K562 (cell line): ENCODE data around the gene CNGA1. TPM values are rescaled to one million over a fixed set of nuclear protein-coding genes. Genes with fewer than 3 reads are reported as not detected.

Source experiments
- ATAC-seq: fragments of 200-7000 bp; cut with Tn5 transposase; 3 replicates; pipeline ENCODE4 v1.9.1; 2020; ENCODE audit warnings: moderate library complexity
- BruUV-seq: library from RNA; stranded (reverse); fragments of 400-500 nt; replicated peaks from 2 replicates; lab custom pipeline; 2021; lab: Mats Ljungman, UMichigan
- CTCF ChIA-PET: fragments of 300-600 bp; formaldehyde crosslinking; extraction: SDS; loops from one replicate; lab custom pipeline; 2021; ENCODE audit warnings: low intra/inter-chr PET ratio; lab: Yijun Ruan, JAX
- POLR2A ChIA-PET: fragments of 300-600, 350-650 bp; sonication (Branson Sonifier 250); formaldehyde crosslinking; extraction: SDS; loops from one replicate; lab custom pipeline; 2021; ENCODE audit warnings: antibody characterized with exemption, inconsistent platforms; lab: Yijun Ruan, JAX
- DNase-seq, 4 experiments: peaks; one replicate each; pipeline versions ENCODE4 v3.0.0 to v3.0.0-alpha.2; 2011 to 2018; ENCODE audit warnings: low spot score in 3 of 4, mixed read lengths in 3 of 4; ENCODE audit errors: extremely low read depth in 1 of 4
- FAIRE-seq: peaks from 2 replicates; lab custom pipeline; 2011; peaks lifted over from hg19 to GRCh38; lab: Jason Lieb, UNC
- H2AFZ ChIP-seq: 2 replicates; pipeline ENCODE4 v1.6.0; 2011; ENCODE audit warnings: low read depth, low read length, control low read depth, inconsistent platforms
- H3K27ac ChIP-seq: fragments of 200-600 bp; 3 replicates; pipeline ENCODE4 v1.8.0; 2011; ENCODE audit warnings: low read depth, mild to moderate bottlenecking, control low read depth, inconsistent platforms, low read length, moderate library complexity, mixed read lengths; ENCODE audit errors: extremely low read depth
- H3K27me3 ChIP-seq, 2 experiments: fragments of 300-600 bp in 1 of 2; 2 replicates in 1 of 2; 3 replicates in 1 of 2; pipeline versions ENCODE4 v1.6.0 to v1.8.0; 2011; ENCODE audit warnings: inconsistent platforms in 2 of 2, low read length in 2 of 2, mild to moderate bottlenecking in 1 of 2, mixed read lengths in 1 of 2, moderate library complexity in 1 of 2; ENCODE audit not compliant: control insufficient read depth in 2 of 2, insufficient read depth in 2 of 2
- H3K36me3 ChIP-seq: fragments of 300-600 bp; 3 replicates; pipeline ENCODE4 v1.8.0; 2011; ENCODE audit warnings: mild to moderate bottlenecking, low read length, inconsistent platforms; ENCODE audit not compliant: control insufficient read depth, insufficient read depth
- H3K4me1 ChIP-seq, 2 experiments: fragments of 200-600 bp in 1 of 2; replicated peaks in 1 of 2; 2 replicates in 1 of 2; 3 replicates in 1 of 2; pipeline versions ENCODE4 v1.5.1 to v1.8.0; 2011; ENCODE audit warnings: inconsistent platforms in 2 of 2, low read length in 2 of 2, mild to moderate bottlenecking in 1 of 2, mixed read lengths in 1 of 2, moderate library complexity in 1 of 2; ENCODE audit not compliant: control insufficient read depth in 2 of 2, insufficient read depth in 2 of 2
- H3K4me2 ChIP-seq: 2 replicates; pipeline ENCODE4 v1.6.1; 2011; ENCODE audit warnings: low read length, control low read depth, inconsistent platforms, mixed read lengths; ENCODE audit not compliant: insufficient read depth
- H3K4me3 ChIP-seq: fragments of 200-600 bp; sonication (generic), shearing (Covaris generic); 2 replicates; pipeline ENCODE4 v1.5.1; 2016; ENCODE audit warnings: control low read depth, inconsistent platforms
- H3K79me2 ChIP-seq: fragments of 200-600 bp; 3 replicates; pipeline ENCODE4 v1.8.0; 2011; ENCODE audit warnings: low read length, inconsistent platforms; ENCODE audit not compliant: control insufficient read depth, insufficient read depth
- H3K9ac ChIP-seq, 2 experiments: 2 replicates each; pipeline versions ENCODE4 v1.6.0 to v1.6.1; 2011; ENCODE audit warnings: low read depth in 2 of 2, low read length in 2 of 2, control low read depth in 1 of 2, inconsistent platforms in 1 of 2, mild to moderate bottlenecking in 1 of 2, mixed read lengths in 1 of 2; ENCODE audit not compliant: insufficient read depth in 1 of 2
- H3K9me1 ChIP-seq: one replicate; pipeline ENCODE4 v1.6.0; 2011; ENCODE audit warnings: inconsistent platforms, mild to moderate bottlenecking, low read length, moderate library complexity; ENCODE audit not compliant: control insufficient read depth, insufficient read depth
- H3K9me3 ChIP-seq: replicated peaks from 2 replicates; pipeline ENCODE4 v1.5.1; 2011; ENCODE audit warnings: low read depth, low read length, inconsistent platforms; ENCODE audit not compliant: control insufficient read depth, insufficient read depth
- H4K20me1 ChIP-seq: replicated peaks from 2 replicates; pipeline ENCODE4 v1.6.1; 2011; ENCODE audit warnings: low read length, inconsistent platforms, mixed read lengths; ENCODE audit not compliant: control insufficient read depth, insufficient read depth
- CBX1 ChIP-seq: sonication (generic); IDR thresholded peaks from 2 replicates; pipeline ENCODE4 v1.6.1; 2016; ENCODE audit warnings: antibody characterized with exemption, low read depth, mild to moderate bottlenecking
- CTBP1 ChIP-seq: fragments of 450-650 bp; IDR thresholded peaks from 2 replicates; pipeline ENCODE4 v1.6.1; 2016; ENCODE audit warnings: borderline replicate concordance
- FOXK2 ChIP-seq, 2 experiments: fragments of 450-650 bp; IDR thresholded peaks in 1 of 2; conservative IDR thresholded peaks in 1 of 2; 2 replicates each; pipeline ENCODE4 v1.6.1; 2016; ENCODE audit warnings: low read depth in 2 of 2, mild to moderate bottlenecking in 1 of 2
- GATA2 ChIP-seq: sonication (generic); formaldehyde crosslinking; IDR thresholded peaks from 2 replicates; pipeline ENCODE4 v1.4.0; 2020; ENCODE audit warnings: mild to moderate bottlenecking, missing genetic modification reagents
- KAT2B ChIP-seq: IDR thresholded peaks from one replicate; pipeline ENCODE4 v1.6.1; 2012; ENCODE audit warnings: low read depth, mild to moderate bottlenecking, control low read depth, inconsistent platforms, low read length, moderate library complexity
- KLF13 ChIP-seq: fragments of 450-650 bp; IDR thresholded peaks from 2 replicates; pipeline ENCODE4 v1.6.1; 2016; ENCODE audit warnings: missing genetic modification characterization, low read depth, mild to moderate bottlenecking, missing compliant biosample characterization, moderate library complexity, borderline replicate concordance
- MAFG ChIP-seq: fragments of 450-650 bp; conservative IDR thresholded peaks from 2 replicates; pipeline ENCODE4 v1.6.1; 2016; ENCODE audit warnings: missing genetic modification characterization, missing compliant biosample characterization
- MYBL2 ChIP-seq, 2 experiments: fragments of 450-650 bp in 1 of 2; sonication (generic) in 1 of 2; formaldehyde crosslinking in 1 of 2; IDR thresholded peaks; 2 replicates each; pipeline versions ENCODE4 v1.6.1 to v1.8.1; 2017 to 2022; ENCODE audit warnings: borderline replicate concordance in 1 of 2, inconsistent platforms in 1 of 2, low read depth in 1 of 2, mild to moderate bottlenecking in 1 of 2, missing genetic modification reagents in 1 of 2, moderate library complexity in 1 of 2
- NFXL1 ChIP-seq: fragments of 450-650 bp; formaldehyde crosslinking; IDR thresholded peaks from 2 replicates; pipeline ENCODE4 v1.4.0; 2021; ENCODE audit warnings: mild to moderate bottlenecking
- RNF219 ChIP-seq: fragments of 250-450 bp; sonication (Bioruptor Pico); IDR thresholded peaks from 2 replicates; pipeline ENCODE4 v1.5.0; 2022; ENCODE audit warnings: mild to moderate bottlenecking
- TAF1 ChIP-seq: IDR thresholded peaks from 2 replicates; pipeline ENCODE4 v1.6.1; 2011; ENCODE audit warnings: mild to moderate bottlenecking, low read length, moderate library complexity; ENCODE audit not compliant: insufficient read depth, control insufficient read depth, severe bottlenecking; ENCODE audit errors: extremely low read depth
- YBX1 ChIP-seq: fragments of 450-650 bp; IDR thresholded peaks from 2 replicates; pipeline ENCODE4 v1.7.1; 2016; ENCODE audit warnings: mild to moderate bottlenecking
- ZNF347 ChIP-seq: fragments of 450-650 bp; formaldehyde crosslinking; IDR thresholded peaks from 2 replicates; pipeline ENCODE4 v1.4.0; 2020; ENCODE audit warnings: low read depth, mild to moderate bottlenecking, moderate library complexity
- ZNF408 ChIP-seq: fragments of 250-450 bp; sonication (Bioruptor Pico); IDR thresholded peaks from 2 replicates; pipeline ENCODE4 v1.4.0; 2020; ENCODE audit warnings: low read depth, mild to moderate bottlenecking, moderate library complexity
- WGBS: fragments of 100-300 bp; shearing (Covaris generic); methylation state at CpG from one replicate; pipeline ENCODE4 v1.1.6; 2016; ENCODE audit warnings: low coverage, mixed read lengths; ENCODE audit not compliant: insufficient coverage; ENCODE audit errors: missing lambda C conversion rate; 5-methylcytosine and 5-hydroxymethylcytosine counted together
- in situ Hi-C: fragments of 300-500 bp; cut with MboI; formaldehyde crosslinking; loops from 4 replicates; pipeline ENCODE4 v1.15.0; 2018; ENCODE audit warnings: inconsistent platforms, mixed read lengths
- intact Hi-C: fragments of 100-400 bp; cut with micrococcal nuclease; formaldehyde crosslinking; loops from 2 replicates; pipeline ENCODE4 v1.14.2; 2022
- polyA plus RNA-seq, 8 experiments: library from polyadenylated mRNA; depleted of rRNA in 4 of 8; stranded (reverse) in 5 of 8; unstranded in 3 of 8; fragments of >200 nt; fragmentation: Nextera tagmentation in 2 of 8; fragmentation: Illumina TruSeq in 1 of 8; extraction: Ambion mirVana in 2 of 8; extraction: Trizol in 1 of 8; gene quantifications; 2 replicates each; pipeline versions ENCODE4 v1.2.1 to v1.2.3, GENCODE V29; 2011 to 2014; ENCODE audit warnings: inconsistent platforms in 1 of 8, missing spikeins in 1 of 8
- total RNA-seq, 7 experiments: library from RNA; depleted of rRNA in 6 of 7; stranded (reverse); fragments of >200 nt in 6 of 7; fragmentation: Illumina TruSeq in 2 of 7; extraction: Trizol in 2 of 7; gene quantifications; 2 replicates each; pipeline versions ENCODE4 v1.2.1 to v1.2.3, GENCODE V29; 2011 to 2021; ENCODE audit warnings: low replicate concordance in 1 of 7
- TF ChIP-seq, protein P1 (sequence below), 3 experiments: fragments of 200-800 bp in 1 of 3; sonication (Bioruptor generic) in 1 of 3; sonication (generic) in 1 of 3; formaldehyde crosslinking in 1 of 3; IDR thresholded peaks; 2 replicates each; pipeline versions ENCODE4 v1.6.1 to v1.8.0; 2016 to 2022; ENCODE audit warnings: mild to moderate bottlenecking in 2 of 3, missing compliant biosample characterization in 2 of 3, missing genetic modification characterization in 2 of 3, missing genetic modification reagents in 1 of 3

CNGA1 gene
- total and polyA plus RNA-seq, 9 of the 15 experiments (the other 6 are each of a cell fraction or from before 2014, with no cell fraction given), result 0.03 to 0.29 (median 0.04) TPM; not detected in 5

GRCh38 chr4:48018112-48018511, 1.6 kb upstream of the CNGA1 start:
- in situ Hi-C loops, result no loop called here

More at GRCh38 chr4:48018112-48018511, 1.6 kb upstream of the CNGA1 start:
- 3% methylated on average over 2 of the region's 2 CpGs for WGBS
- ChIA-PET CTCF (no interaction called here), POLR2A (interaction anchor here (0.8 to 2.2 kb wide), 3 partner anchors 11 to 69 kb away, joined by 3 to 6 read pairs (median 4); no protein-coding TSS in a partner anchor)
- FAIRE-seq (no peak), DNase-seq (no peak), ATAC-seq (no peak)
- Histone ChIP-seq H3K4me1 (peaks cover 4 to 13% of the 10 kb centered on the region in 2 experiments; a peak in 3 of 5 replicates), H3K4me2 (no peak overlapping the region), H3K27me3 (peaks cover 10 to 16% of the 10 kb centered on the region in 2 experiments; a peak in 4 of 5 replicates), H3K36me3 (no peaks in the 10 kb centered on the region), H3K9ac (no peak overlapping the region), H2AFZ (no peak overlapping the region), H3K9me3 (no peaks in the 10 kb centered on the region), H3K27ac (no peak overlapping the region), H4K20me1 (no peaks in the 10 kb centered on the region), H3K79me2 (no peaks in the 10 kb centered on the region), H3K4me3 (no peak overlapping the region), H3K9me1 (no peaks in the 10 kb centered on the region)
- no TSS peak for BruUV-seq
- TF ChIP-seq ZNF347 (no peak), KAT2B (no peak), NFXL1 (CRISPR knock-in tag) (no peak), KLF13 (tag) (no peak), MYBL2 (IDR thresholded peaks at IDR 0.05; ENCODE audit: low read depth) (no peak), MYBL2 (CRISPR knock-in tag; IDR thresholded peaks at IDR 0.05; ENCODE audit: borderline replicate concordance) (no peak), CBX1 (no peak), GATA2 (CRISPR knock-in tag) (no peak), TAF1 (no peak), ZNF408 (CRISPR knock-in tag) (no peak), MAFG (no peak), FOXK2 (conservative IDR thresholded peaks at IDR 0.05 in 1 of 2, IDR thresholded peaks at IDR 0.05 in 1 of 2; ENCODE audit: low read depth in 2 of 2) (no peak), CTBP1 (no peak), YBX1 (no peak), RNF219 (CRISPR knock-in tag) (no peak)
- TF ChIP-seq, protein P1, sequence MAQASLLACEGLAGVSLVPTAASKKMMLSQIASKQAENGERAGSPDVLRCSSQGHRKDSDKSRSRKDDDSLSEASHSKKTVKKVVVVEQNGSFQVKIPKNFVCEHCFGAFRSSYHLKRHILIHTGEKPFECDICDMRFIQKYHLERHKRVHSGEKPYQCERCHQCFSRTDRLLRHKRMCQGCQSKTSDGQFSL (CRISPR knock-in tag; IDR thresholded peaks at IDR 0.05), result no peak
- TF ChIP-seq, protein P1 (tag; IDR thresholded peaks at IDR 0.05), result no peak
- intact Hi-C loops, result loop anchor here (5.0 kb wide), 1 partner anchor 69 kb away; no protein-coding TSS in a partner anchor
